ENCODE results near the gene CADPS2.

Gene CADPS2

DNA sequence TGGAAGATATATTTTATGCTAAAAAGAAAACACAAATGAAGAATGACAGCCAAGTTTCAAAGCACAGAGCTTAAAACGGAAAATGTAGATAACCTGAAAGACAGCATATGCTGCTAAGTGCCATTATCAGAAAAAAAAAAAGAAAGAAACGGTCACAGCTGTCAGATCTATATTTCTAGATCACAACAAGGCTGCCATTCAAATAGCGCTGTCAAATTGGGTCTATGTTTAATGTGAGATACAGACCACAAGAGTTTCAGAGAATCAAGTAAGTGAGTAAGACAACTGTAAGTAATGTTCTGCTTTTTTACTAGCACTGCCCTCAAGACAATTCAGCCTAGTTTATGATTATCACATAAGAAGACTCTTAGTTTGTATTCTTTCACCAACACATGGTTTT, 117.4 kb downstream of the CADPS2 start:
- no peak for DNase-seq (ENCODE audit: low spot score)

DNA sequence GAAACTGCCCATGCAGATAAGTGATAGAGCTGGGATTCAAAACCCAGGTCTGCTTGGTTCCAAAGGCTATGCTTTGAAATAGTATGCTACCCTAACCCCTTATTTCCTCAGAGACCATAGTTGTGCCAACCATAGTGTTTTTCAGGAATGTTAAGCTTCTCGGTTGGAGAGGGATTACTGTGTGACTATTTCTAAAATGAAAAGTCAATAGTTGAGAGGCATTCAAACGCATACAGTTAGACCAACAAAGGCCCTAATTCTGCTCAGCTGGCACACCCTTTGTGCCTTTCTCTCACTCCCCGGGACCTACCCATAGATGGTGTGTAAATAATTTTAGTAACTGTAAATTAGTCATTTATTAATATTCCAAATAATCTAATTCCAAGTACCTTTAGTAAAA, 118.9 kb downstream of the CADPS2 start:
- no peak for DNase-seq (ENCODE audit: low spot score)

DNA sequence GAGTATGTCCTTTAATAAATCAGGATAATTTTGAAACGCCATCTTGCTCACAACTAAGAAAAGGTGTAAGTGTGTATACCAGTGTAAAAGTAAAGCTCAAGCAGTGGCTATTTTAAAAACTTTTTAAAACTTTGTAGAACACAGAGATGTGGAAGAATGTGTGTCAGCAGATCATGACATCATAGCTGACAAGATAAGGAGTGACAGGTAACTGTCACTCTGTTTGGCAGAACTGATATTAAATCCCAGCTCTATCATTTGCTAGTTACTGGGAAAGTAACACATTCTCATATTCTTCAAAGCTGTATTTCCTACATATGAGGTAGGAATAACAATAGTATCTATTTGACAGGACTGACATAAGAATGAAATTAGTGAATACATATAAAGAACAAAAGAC, 119.7 kb downstream of the CADPS2 start:
- DNase-seq (ENCODE audit: low spot score) = no peak

DNA sequence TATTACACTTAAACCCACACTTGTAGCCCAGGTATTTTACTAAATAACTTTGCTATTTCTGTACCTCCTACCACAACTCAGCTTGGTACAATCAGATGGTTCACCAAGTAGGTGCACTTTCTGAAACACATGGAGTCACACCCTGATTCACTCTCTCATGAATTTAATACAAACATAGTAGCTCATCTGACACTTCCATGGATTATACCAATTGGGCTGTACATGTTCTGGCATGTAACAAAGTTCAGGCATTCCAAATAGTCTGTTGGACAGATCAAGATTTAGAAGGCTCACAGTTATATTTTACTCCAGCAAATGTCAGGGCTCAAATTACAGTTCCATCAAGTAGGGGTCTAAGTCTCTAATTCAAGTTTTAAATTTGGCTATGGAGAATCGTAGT, 121.4 kb downstream of the CADPS2 start:
- no peak for DNase-seq (ENCODE audit: low spot score)

DNA sequence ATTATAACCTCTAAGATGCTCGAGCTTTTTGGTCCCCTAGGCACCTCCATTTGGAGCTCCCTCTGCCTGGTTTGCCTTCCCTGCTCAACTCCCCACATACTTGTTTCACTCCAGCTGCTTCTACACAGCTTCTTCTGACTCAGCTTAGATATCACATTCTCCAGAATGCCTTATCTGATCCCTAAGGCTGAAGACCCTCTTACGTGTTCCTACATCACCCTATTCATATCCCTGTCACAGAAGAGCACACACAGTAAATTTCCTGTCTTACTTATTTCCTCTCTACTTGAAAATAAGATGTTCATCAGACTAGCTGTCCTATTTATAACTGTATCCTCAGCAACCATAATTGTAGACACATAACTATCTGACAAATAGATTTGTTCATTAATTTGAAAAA, 122.2 kb downstream of the CADPS2 start:
- no peak for DNase-seq (ENCODE audit: low spot score)

DNA sequence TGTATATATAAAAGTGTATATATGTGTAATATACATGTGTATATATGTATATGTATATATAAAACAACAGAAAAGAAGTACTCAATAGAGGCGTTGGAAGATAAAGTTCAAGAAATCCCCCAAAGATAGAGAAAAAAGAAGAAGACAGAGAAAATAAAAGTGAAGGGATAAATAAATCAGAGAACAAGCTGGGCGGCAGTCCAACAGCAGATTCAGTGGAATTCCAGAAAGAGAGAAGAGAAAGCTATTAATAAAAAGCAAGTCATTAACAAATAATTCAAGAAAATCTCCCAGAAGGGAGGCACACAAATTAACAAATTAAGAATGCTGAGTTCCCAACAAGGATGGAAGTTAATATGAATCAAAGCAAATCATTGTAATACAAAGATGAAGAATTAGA, 124.2 kb downstream of the CADPS2 start:
- DNase-seq (ENCODE audit: low spot score) = no peak

DNA sequence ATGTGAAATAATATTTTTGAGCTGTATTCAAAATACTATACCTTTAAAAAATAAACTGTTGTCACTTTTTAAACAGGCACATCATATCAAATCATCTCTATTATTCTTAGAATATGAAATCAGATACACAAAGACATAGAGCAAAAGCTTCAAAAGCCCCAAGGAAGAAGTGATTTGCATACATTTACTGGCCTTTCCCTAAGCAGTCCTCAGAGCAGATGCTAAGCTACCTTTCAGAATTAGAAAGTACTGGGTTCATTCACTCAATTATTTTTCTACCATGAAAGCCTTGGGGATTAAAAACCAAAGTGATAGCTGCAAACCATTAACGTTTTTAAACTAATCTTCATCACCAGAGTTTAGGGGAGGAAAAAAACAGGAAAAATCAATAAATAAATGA, 127.8 kb downstream of the CADPS2 start:
- no peak for DNase-seq (ENCODE audit: low spot score)

DNA sequence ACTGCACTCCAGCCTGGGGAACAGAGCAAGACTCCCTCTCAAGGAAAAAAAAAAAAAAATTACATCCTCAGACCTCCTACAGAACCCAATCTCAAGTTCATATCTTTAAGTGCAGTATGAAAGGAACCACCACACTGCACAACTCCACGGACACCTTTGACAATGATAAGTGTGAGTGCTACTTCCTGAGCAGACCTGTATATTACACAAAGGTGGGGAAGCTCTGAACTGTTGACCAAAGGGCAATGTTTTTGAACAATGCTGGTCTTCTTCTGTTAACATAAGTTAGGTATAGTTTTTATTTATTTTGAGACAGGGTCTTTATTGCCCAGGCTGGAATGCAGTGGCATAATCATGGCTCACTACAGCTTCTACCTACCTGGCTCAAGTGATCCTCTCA, 129.4 kb downstream of the CADPS2 start:
- no peak for DNase-seq (ENCODE audit: low spot score)

DNA sequence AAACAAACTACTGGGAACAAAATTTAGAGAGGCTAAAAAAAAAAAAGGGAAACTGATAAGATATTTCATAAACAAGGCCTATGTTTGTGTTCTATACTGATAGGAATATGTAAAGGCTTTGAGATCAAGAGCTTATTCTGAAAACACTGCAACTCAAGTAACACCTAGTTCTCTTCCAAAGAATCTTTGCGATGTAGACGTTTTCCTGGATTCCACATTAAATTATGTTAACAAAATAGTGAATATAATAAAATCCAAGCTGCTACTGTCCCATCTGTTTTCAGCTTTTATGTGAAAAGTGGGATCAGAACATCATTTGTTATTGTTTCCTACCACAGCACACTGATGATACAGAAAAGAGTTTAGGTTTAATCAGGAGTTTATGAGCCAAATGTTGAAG, 130.6 kb downstream of the CADPS2 start:
- DNase-seq (ENCODE audit: low spot score) = no peak

DNA sequence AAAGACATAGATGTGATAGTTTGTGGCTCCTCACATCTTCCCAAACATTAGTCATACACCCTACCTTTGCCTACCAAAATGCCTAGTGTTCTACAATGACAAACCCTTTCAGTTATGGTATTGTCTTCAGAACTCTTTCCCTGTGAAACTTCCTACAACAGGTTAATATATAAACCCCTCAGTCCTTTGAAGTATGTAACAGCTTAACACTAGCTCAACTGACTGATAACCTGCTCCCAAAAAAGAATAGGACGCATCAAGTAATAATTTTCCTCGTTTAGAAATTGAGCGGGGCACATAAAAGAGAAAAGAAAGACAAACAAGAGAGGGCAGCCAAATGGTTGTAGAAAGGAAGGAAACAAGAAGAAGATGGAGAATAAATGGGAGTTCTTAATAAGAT, 133.7 kb downstream of the CADPS2 start:
- no peak for DNase-seq (ENCODE audit: low spot score)

DNA sequence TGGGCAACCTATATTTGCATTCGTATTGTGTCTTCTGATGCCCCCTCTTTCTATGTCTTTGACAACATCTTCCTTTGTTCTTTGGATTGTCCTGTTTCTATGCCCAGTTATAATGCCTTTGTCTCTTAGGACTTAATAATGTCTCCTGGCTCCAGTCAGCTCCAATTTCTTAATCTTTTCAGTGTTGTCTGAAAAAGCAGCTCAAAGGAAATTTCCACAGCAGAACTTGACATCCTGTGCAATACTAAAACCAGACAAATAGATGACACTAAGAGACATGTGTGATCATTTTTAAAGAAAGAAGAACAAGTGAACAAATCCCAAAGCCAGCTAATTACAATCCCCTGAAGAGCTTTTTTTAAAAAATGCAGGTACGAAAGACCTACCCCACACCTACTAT, 135.9 kb downstream of the CADPS2 start:
- DNase-seq (ENCODE audit: low spot score) = no peak

DNA sequence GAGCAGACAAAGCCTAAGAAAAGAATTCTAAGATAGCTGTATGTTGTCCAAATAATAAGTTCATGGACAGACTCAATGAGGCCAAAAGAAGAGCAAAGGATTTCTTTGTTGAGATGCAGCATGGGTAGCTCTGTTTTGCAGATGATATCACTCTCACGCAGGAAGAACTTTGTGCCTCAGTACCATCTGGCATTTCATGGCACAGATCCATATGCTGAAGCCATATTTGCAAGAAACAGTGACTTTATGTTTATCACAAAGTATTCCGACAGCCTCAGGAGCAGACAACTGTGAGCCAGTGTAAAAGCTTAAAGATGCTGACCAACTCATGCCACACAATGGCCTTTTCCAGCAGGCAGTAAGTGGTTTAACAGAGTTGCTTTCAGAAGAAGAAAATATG, 138.1 kb downstream of the CADPS2 start:
- DNase-seq (ENCODE audit: low spot score) = no peak

DNA sequence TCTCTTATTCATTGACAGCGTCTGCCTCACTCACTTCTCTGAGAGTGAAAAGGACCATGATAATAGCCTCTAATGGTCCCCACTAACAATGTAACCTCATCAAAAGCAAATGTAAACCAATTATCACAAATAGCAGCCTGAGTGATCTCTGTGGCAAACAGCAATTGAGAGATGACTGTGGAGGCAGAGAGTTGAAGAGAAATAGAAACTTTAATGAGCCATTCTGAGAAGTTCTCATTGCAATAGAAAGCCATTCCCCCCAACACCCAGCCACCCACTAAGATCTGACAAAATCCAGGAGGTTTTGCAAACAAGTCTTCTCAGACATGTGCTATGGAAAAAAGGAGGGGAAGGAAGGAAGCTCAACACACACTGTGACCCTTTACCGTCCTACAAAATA, 139.3 kb downstream of the CADPS2 start:
- no peak for DNase-seq (ENCODE audit: low spot score)

DNA sequence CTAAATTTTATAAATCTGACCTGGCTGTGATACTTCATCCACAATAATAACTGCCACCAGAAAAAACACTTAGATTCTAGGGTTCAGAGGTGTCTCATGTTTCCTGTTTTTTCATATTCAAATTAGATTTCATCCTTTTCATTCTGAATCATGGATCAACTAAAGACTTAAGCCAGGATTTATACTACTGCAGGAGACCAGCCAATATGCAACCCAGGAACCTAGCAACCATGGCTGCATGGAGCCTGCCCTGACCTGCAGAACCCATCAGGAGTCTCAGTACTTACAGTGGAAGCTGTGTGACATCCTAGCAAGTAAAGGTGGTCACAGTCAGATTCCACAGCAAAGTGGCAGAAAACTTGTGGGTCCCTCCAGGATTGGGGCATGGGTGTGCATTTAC, 143.0 kb downstream of the CADPS2 start:
- DNase-seq (ENCODE audit: low spot score) = no peak

DNA sequence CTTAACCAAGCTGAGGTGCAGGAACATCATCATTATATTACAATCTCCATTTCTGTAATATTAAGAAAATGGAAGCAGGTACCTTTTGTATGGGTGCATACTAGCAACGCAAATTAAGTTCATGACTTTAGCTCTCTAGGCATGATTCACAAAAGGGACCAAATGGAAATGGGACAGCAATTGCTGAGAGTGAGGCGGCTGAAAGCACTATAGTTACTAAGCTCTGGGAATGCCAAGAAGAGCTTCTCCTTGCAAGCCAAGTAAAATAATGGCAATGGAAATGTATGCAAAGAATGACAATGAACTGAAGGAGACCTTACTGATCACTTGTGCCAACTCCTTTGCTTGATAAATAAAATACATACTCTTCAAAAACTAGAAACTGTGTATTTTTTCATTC, 147.3 kb downstream of the CADPS2 start:
- no peak for DNase-seq (ENCODE audit: low spot score)

DNA sequence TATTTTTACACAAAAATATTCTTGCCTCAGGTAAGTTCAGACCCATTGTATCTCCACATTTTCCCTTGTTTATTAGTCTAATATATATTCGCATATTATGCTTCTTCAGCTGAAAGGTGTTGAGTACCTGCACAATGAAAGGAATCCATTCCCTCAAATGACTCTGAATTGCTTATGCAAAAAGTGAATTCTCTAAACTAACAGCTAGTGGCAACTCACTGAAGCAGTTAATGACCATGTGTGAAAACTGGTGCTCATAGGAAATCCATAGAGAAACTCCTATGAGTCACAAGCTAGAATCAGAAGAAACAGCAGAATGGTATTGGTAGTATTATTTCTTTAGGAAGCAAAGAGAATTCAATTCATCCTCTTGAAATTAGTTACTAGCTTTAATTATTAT, 150.1 kb downstream of the CADPS2 start:
- no peak for DNase-seq (ENCODE audit: low spot score)

DNA sequence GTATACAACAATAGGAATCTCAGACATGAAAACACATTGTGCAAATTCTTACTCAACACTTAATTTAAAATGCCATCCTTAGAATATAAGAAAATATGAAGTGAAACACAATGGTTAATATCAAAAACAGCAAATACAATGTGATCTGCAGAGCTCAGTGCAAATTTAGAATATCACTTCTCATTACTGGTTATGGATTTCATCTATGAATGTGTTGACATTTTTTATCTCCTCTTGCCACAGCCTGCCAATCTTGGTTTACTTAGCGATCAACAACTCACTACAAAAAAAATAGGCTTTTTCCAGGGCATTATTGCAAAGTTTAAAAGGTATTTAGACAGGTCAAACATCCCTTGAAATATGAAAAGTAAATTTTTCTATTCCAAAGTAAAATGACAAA, 158.5 kb downstream of the CADPS2 start:
- DNase-seq (ENCODE audit: low spot score) = no peak

DNA sequence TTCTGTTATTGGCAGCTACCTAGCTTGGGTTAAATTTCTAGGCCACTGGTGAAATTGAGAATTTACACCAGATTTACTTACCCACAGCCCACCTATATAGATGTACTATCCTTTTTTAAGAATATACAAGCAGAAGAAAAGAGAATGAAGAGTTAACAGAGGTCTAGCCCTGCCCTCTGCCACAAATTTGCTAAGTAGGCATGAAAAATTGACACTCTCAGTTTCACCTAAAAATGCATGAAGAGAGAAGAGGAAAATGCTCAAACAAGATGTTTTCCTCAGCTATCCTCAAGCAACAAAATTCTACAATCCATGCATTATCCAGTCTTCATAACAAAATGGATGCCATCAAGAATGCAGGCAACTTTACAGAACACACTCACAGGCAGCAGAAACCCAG, 158.9 kb downstream of the CADPS2 start:
- DNase-seq (ENCODE audit: low spot score) = no peak

DNA sequence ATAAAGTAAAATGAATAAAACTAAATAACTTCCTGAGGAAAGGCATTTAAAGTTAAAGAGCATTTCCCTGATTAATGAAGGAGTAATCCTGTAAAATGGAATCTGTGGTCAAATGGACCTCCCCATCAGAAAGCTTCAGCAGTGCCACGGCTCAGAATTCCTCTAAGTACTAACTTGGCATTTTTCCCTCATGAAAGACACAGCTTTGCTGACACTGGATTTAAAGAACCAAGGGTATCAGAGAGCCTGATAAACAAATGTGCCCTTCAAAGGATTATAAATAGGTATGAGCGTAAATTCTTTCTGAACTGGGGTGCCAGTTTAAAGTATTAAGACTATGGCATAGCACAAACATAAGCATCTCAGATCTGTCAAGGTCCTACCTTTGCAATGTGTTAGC, 159.4 kb downstream of the CADPS2 start:
- no peak for DNase-seq (ENCODE audit: low spot score)

DNA sequence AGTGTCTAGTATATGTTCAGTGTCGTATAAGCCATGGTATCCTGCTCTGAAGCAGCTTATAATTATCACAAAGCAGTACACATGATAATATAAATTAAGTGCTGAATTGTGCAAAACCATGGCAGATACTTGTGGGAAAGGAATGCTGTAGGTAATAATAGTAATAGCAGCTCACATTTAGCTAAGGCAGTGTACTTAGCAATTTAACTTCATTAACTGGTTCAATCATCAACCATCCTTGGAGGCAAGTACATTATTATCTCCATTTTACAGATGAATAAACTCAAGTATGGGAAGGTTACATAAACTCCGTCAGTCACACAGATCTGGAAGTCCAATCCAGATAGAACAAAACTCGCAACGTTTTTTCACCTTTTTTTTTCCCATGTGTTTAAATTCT, 161.9 kb downstream of the CADPS2 start:
- no peak for DNase-seq (ENCODE audit: low spot score)

DNA sequence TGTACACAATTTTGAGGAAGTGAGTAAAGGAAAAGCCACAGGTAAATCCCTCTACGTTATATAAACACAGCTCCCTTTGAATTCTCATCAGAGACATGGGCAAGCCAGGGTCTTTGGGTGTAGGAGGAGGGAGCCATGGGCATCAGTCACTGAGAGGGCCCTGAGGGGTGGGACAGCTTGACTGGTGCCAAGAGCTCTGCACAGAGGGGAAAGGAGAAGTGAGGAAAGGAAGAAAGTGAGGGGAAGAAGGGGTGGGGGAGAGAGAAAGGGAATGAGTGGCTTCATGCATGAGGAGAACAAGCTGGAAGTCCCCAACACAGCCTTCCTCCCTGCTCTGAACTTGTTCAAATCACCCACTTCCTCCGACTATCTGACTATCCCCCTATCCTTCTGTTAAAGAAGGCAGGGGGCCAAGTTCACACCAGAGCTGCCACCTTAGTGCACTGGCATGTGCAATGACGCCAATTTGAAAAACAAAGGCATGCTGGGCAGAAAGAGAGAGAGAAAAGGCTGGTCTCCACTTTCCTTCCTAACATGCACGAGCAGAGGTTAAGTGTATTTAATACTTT, 167.2 kb downstream of the CADPS2 start:
- DNase-seq (ENCODE audit: low spot score) = no peak

DNA sequence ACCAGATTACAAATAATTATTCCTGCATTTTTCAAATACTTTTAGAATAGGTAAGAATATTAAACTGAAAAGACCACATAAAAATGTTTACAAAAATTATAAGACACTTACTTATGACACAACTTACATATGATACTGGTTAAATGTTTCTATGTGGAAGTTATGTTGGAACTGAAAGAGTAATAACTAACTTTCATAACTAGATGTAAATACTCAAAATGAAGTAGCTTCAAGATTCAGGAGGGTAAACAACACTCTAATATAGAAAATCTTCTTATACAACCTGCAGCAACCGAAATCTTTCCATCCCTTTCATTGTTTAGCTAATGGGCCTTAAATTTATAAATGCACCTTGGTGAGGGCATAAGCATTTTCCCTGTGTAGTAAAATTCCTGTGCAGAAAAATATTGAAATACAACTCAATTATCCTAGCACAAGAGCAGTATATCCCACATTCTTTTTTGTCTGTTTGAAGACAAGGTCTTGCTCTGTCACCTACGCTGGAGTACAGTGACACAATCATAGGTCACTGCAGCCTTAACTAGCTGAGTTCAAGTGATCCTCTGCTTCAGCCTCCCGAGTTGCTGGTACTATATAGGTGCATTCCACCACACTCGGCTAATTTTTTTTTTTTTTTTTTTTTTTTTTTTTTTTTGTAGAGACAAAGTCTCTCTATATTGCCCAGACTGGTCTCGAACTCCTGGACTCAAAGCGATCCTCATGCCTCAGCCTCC, 168.7 kb downstream of the CADPS2 start:
- DNase-seq (ENCODE audit: low spot score) = no peak

DNA sequence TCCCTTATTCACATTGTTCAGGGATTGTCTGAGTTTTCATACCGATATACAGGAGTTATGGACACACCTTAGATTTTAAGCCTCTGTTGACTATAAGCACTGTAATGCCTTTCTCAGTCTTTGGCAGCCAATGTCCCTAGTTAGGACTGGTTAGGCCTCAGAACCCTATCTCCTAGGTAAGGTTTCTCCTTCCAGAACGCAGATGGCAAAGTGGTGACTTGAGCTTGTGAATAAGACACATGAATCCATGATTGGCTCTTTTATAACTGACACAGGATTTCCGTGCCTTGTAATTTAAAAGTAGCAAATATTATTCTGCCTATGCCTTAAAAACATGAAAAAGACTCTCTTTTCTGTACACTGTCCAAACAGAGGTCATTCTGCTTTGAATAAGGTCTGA, 171.1 kb downstream of the CADPS2 start:
- no peak for DNase-seq (ENCODE audit: low spot score)

DNA sequence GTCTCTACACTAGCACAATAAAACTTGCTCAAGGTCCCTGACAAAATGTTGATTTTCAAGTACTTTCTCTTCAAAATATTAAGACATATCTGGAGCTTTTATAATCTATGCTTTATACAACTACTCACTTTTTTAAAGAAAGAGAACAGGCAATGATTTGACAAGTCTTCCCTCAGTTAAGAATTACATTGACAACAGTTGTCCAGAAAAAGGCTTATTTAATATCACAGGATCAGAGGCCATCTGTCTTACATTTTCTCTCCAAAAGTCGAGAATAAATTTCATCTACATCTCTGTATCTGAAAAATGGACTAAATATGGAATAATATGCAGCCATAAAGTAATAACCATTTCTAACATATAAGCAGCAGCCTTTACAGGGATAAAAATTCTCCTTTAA, 175.3 kb downstream of the CADPS2 start:
- no peak for DNase-seq (ENCODE audit: low spot score)

Data from CD4-positive, alpha-beta T cell treated with Interleukin-6 at 100 ng/mL for 8 hours (primary cell).